ENCODE measurements around the gene CEMIP. TPM values are rescaled to one million over a fixed set of nuclear protein-coding genes. Genes with fewer than 3 reads are reported as not detected.

Gene CEMIP
- total RNA-seq, 1 experiment from 2014 or later = 3.5 TPM

DNA sequence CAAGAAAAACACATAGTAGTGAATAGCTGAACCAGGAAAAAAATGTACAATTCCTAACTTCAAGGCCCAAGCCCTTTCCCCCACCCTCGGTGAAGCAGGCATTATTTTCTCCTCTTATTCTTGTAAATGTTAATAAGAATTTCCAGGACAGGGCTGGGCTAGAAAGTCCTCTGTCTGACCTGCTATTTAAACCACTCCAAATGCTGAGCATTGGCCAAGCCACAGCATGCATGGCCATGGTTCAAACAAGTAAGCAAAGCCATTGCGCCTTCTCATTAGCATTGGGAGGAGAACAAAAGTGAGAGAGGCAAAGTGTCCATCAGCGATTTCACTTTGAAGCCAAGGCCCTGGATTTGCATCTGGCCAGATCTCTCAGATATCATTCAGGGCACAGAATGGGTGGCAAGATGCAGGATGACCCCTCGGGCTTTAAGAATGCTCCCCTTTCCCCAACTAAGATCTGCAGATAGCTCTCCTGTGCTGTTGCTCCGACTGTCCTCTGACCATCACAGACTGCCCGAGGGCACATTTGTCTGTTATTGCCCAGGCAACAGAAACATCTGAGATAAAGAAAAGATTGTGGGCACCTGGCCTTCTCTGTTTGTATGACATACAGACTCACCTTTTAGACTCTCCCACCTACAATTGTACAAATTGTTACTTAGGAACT is 46.3 kb downstream of the CEMIP start:
- Histone ChIP-seq H3K27ac (ENCODE audit: low read depth, low read length) (no peak overlapping the region), H2AFZ (ENCODE audit: low read depth, low read length, poor library complexity, severe bottlenecking) (no peak overlapping the region), H3K36me3 (ENCODE audit: control insufficient read depth in 1 of 2, insufficient read depth in 2 of 2, low read length in 2 of 2) (no peaks in the 10 kb centered on the region), H3K9me2 (ENCODE audit: insufficient read depth) (no peaks in the 10 kb centered on the region), H3K27me3 (ENCODE audit: insufficient read depth, low read length) (no peaks in the 10 kb centered on the region), H4K20me1 (ENCODE audit: insufficient read depth) (no peaks in the 10 kb centered on the region), H3K4me2 (ENCODE audit: low read length) (no peak overlapping the region), H3K4me3 (replicated peaks in 1 of 2; ENCODE audit: low read depth in 1 of 2, low read length in 2 of 2) (no peak overlapping the region), H3K79me2 (ENCODE audit: insufficient read depth, low read length) (no peaks in the 10 kb centered on the region), H3K9me3 (ENCODE audit: control insufficient read depth in 1 of 2, insufficient read depth in 1 of 2, low read depth in 1 of 2, low read length in 2 of 2) (no peaks in the 10 kb centered on the region), H3K9ac (ENCODE audit: low read length) (no peak overlapping the region), H3K4me1 (ENCODE audit: control insufficient read depth in 1 of 2, insufficient read depth in 2 of 2, low read length in 2 of 2) (no peaks in the 10 kb centered on the region)
- ChIA-PET RAD21 (ENCODE audit: low non-redundant PET in 1 of 2, low total read pairs in 2 of 2, uncharacterized antibody in 2 of 2, unreplicated experiment in 2 of 2) (no interaction called here), CTCF (no interaction called here), POLR2A (no interaction called here)
- TF ChIP-seq RAD21 (IDR thresholded peaks at IDR 0.05; ENCODE audit: low read depth) (no peak), POLR2A (IDR thresholded peaks at IDR 0.05; ENCODE audit: borderline replicate concordance, extremely low read depth, insufficient read depth, insufficient read length) (no peak), EGR1 (IDR thresholded peaks at IDR 0.05; ENCODE audit: low read depth) (no peak), JUND (IDR thresholded peaks at IDR 0.05) (no peak), CTCF (IDR thresholded peaks at IDR 0.05 in 2 of 3, conservative IDR thresholded peaks at IDR 0.05 in 1 of 3; ENCODE audit: borderline replicate concordance in 1 of 3, insufficient read depth in 1 of 3, low read depth in 2 of 3, low read length in 2 of 3) (no peak), SP1 (IDR thresholded peaks at IDR 0.05; ENCODE audit: low read depth) (no peak), ELF1 (IDR thresholded peaks at IDR 0.05; ENCODE audit: borderline replicate concordance, low read depth) (no peak), YY1 (IDR thresholded peaks at IDR 0.05; ENCODE audit: extremely low read depth, insufficient replicate concordance, low read depth, low read length) (no peak), CBX3 (IDR thresholded peaks at IDR 0.05; ENCODE audit: low read depth) (no peak)
- TF ChIP-seq, protein P1, sequence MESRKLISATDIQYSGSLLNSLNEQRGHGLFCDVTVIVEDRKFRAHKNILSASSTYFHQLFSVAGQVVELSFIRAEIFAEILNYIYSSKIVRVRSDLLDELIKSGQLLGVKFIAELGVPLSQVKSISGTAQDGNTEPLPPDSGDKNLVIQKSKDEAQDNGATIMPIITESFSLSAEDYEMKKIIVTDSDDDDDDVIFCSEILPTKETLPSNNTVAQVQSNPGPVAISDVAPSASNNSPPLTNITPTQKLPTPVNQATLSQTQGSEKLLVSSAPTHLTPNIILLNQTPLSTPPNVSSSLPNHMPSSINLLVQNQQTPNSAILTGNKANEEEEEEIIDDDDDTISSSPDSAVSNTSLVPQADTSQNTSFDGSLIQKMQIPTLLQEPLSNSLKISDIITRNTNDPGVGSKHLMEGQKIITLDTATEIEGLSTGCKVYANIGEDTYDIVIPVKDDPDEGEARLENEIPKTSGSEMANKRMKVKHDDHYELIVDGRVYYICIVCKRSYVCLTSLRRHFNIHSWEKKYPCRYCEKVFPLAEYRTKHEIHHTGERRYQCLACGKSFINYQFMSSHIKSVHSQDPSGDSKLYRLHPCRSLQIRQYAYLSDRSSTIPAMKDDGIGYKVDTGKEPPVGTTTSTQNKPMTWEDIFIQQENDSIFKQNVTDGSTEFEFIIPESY (IDR thresholded peaks at IDR 0.05; ENCODE audit: extremely low read depth, insufficient replicate concordance, low read length) = no peak
- no TSS peak for BruUV-seq (replicated peaks)
- DNase-seq (ENCODE audit: low read depth, low spot score) = no peak
- no peak for ATAC-seq
- intact Hi-C loops (cut with micrococcal nuclease) = no loop called here

Measured in HCT116 (cell line).